Endothelial cell of umbilical vein (primary cell): ENCODE measurements around the gene NTRK1.

Experiments used
- CTCF ChIP-seq, 2 donors: IDR thresholded peaks; 1 replicate in 1 of 2; 2 replicates in 1 of 2; pipeline ENCODE4 v1.5.1; 2011; ENCODE audit warnings: low read length in 2 of 2, mild to moderate bottlenecking in 2 of 2, moderate library complexity in 2 of 2, control low read depth in 1 of 2, inconsistent platforms in 1 of 2, low read depth in 1 of 2; ENCODE audit not compliant: insufficient read depth in 1 of 2; ENCODE audit errors: extremely low read depth in 1 of 2
- POLR2A ChIP-seq: IDR thresholded peaks from 2 replicates; pipeline ENCODE4 v1.6.1; 2012; ENCODE audit warnings: low read depth, mild to moderate bottlenecking, control low read depth, low read length

- TF ChIP-seq CTCF (IDR thresholded peaks at IDR 0.05; ENCODE audit: extremely low read depth in 1 of 2, insufficient read depth in 1 of 2, low read depth in 1 of 2, low read length in 2 of 2), result no peak
- no peak for TF ChIP-seq POLR2A
Observed at GRCh38 chr1:156908955-156909354, 48.3 kb downstream of the NTRK1 start.
